ENCODE data around the gene HSD17B1. TPM values are rescaled to one million over a fixed set of nuclear protein-coding genes. Genes with fewer than 3 reads are reported as not detected.

The HSD17B1 gene
- total RNA-seq, 2 donors from 2014 or later: 0.14 to 2.8 TPM

GRCh38 chr17:42509841-42510240 lies 42.9 kb upstream of the HSD17B1 start:
- ATAC-seq (ENCODE audit: insufficient number of reproducible peaks, low FRiP score, low read depth) (no peak), DNase-seq (ENCODE audit: low spot score) (no peak)
- TF ChIP-seq CTCF (IDR thresholded peaks at IDR 0.05): no peak
- Histone ChIP-seq H3K27ac (peak overlapping the region; percentile 28 to 70), H3K27me3 (replicated peaks; ENCODE audit: insufficient read depth) (no peaks in the 10 kb centered on the region), H3K4me3 (no peak overlapping the region), H3K9me3 (no peaks in the 10 kb centered on the region), H3K4me1 (ENCODE audit: control insufficient read depth in 1 of 2, low read depth in 2 of 2) (peaks cover 11 to 54% of the 10 kb centered on the region in 2 donors), H3K36me3 (no peaks in the 10 kb centered on the region)

GRCh38 chr17:42512246-42512645 lies 40.5 kb upstream of the HSD17B1 start:
- H3K9me3 ChIP-seq: no peaks in the 10 kb centered on the region
- H3K4me3 ChIP-seq: no peak overlapping the region
- H3K36me3 ChIP-seq: no peaks in the 10 kb centered on the region
- no peak for ATAC-seq (ENCODE audit: insufficient number of reproducible peaks, low FRiP score, low read depth)
- TF ChIP-seq CTCF (IDR thresholded peaks at IDR 0.05): no peak
- H3K4me1 ChIP-seq (ENCODE audit: control insufficient read depth in 1 of 2, low read depth in 2 of 2): peaks cover 19 to 71% of the 10 kb centered on the region in 2 donors
- no peak for DNase-seq (ENCODE audit: low spot score)
- H3K27me3 ChIP-seq (replicated peaks; ENCODE audit: insufficient read depth): no peaks in the 10 kb centered on the region
- H3K27ac ChIP-seq: peak overlapping the region; percentile 60 to 79

- no peak for TF ChIP-seq CTCF (IDR thresholded peaks at IDR 0.05)
- Histone ChIP-seq H3K4me1 (ENCODE audit: control insufficient read depth in 1 of 2, low read depth in 2 of 2) (peaks cover 25 to 76% of the 10 kb centered on the region in 2 donors), H3K27ac (peak overlapping the region; percentile 60 to 79), H3K27me3 (replicated peaks; ENCODE audit: insufficient read depth) (no peaks in the 10 kb centered on the region), H3K36me3 (no peaks in the 10 kb centered on the region), H3K9me3 (no peaks in the 10 kb centered on the region), H3K4me3 (no peak overlapping the region)
- ATAC-seq (ENCODE audit: insufficient number of reproducible peaks, low FRiP score, low read depth) (no peak), DNase-seq (ENCODE audit: low spot score) (no peak)
Measured at GRCh38 chr17:42512733-42513251, 39.9 kb upstream of the HSD17B1 start.

GRCh38 chr17:42513686-42514085 lies 39.0 kb upstream of the HSD17B1 start:
- H3K36me3 ChIP-seq: no peaks in the 10 kb centered on the region
- no peak overlapping the region for H3K4me3 ChIP-seq
- ATAC-seq (ENCODE audit: insufficient number of reproducible peaks, low FRiP score, low read depth) (no peak), DNase-seq (ENCODE audit: low spot score) (no peak)
- H3K9me3 ChIP-seq: no peaks in the 10 kb centered on the region
- no peaks in the 10 kb centered on the region for H3K27me3 ChIP-seq (replicated peaks; ENCODE audit: insufficient read depth)
- TF ChIP-seq CTCF (IDR thresholded peaks at IDR 0.05): no peak
- peak overlapping the region; percentile 60 to 79 for H3K27ac ChIP-seq
- H3K4me1 ChIP-seq (ENCODE audit: control insufficient read depth in 1 of 2, low read depth in 2 of 2): peaks cover 34 to 85% of the 10 kb centered on the region in 2 donors

GRCh38 chr17:42514279-42514678 lies 38.4 kb upstream of the HSD17B1 start:
- Histone ChIP-seq H3K27me3 (replicated peaks; ENCODE audit: insufficient read depth) (no peaks in the 10 kb centered on the region), H3K4me3 (no peak overlapping the region), H3K27ac (peak overlapping the region; percentile 60 to 79), H3K9me3 (no peaks in the 10 kb centered on the region), H3K36me3 (no peaks in the 10 kb centered on the region), H3K4me1 (ENCODE audit: control insufficient read depth in 1 of 2, low read depth in 2 of 2) (peaks cover 40 to 86% of the 10 kb centered on the region in 2 donors)
- DNase-seq (ENCODE audit: low spot score) (no peak), ATAC-seq (ENCODE audit: insufficient number of reproducible peaks, low FRiP score, low read depth) (no peak)
- no peak for TF ChIP-seq CTCF (IDR thresholded peaks at IDR 0.05)

All from thoracic aorta (tissue), 2 donors.